ENCODE data around the gene TARS1. TPM values are rescaled to one million over a fixed set of nuclear protein-coding genes. Genes with fewer than 3 reads are reported as not detected.
A peak's percentile ranks its signal among the peaks of the same experiment; 100 is the strongest.

Gene TARS1
- total RNA-seq, 1 donor from 2014 or later, result 306 TPM

GRCh38 chr5:33488558-33489355 is 48.0 kb downstream of the TARS1 start:
- TF ChIP-seq, protein P1, sequence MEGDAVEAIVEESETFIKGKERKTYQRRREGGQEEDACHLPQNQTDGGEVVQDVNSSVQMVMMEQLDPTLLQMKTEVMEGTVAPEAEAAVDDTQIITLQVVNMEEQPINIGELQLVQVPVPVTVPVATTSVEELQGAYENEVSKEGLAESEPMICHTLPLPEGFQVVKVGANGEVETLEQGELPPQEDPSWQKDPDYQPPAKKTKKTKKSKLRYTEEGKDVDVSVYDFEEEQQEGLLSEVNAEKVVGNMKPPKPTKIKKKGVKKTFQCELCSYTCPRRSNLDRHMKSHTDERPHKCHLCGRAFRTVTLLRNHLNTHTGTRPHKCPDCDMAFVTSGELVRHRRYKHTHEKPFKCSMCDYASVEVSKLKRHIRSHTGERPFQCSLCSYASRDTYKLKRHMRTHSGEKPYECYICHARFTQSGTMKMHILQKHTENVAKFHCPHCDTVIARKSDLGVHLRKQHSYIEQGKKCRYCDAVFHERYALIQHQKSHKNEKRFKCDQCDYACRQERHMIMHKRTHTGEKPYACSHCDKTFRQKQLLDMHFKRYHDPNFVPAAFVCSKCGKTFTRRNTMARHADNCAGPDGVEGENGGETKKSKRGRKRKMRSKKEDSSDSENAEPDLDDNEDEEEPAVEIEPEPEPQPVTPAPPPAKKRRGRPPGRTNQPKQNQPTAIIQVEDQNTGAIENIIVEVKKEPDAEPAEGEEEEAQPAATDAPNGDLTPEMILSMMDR (IDR thresholded peaks at IDR 0.05; ENCODE audit: insufficient read depth, low read depth, low read length), result no peak
- no peak for TF ChIP-seq EZH2 (IDR thresholded peaks at IDR 0.05; ENCODE audit: insufficient read depth, low read length)
- no peak for FAIRE-seq

DNA sequence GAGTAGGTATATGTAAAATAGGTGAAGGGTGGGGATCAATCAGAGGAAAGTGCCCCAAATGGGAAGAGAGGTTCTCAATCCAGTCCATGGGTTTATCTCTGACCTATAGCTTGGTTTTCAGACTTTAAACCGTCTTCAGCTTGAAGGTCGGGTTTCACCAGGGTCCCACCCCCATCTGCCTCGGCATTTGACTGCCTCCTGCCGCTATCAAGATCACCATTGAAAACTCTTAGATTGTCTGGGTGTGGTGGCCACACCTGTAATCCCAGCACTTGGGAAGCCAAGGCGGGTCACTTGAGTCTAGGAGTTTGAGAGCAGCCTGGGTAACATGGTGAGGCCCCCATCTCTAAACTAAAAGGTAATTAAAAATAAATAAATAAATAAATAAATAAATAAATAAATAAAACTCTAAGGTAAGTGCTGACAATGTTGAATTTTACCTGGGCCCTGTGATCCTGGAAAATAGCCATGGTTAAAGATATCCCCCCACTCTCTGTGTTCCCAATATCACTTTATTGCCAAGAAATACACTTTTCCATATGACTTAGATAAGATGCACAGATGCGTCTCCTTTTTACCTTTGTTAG is 48.8 kb downstream of the TARS1 start:
- Histone ChIP-seq H3K9ac (ENCODE audit: low read length) (no peak overlapping the region), H4K20me1 (ENCODE audit: insufficient read depth, low read length) (no peaks in the 10 kb centered on the region), H3K27me3 (ENCODE audit: insufficient read depth, low read length) (no peaks in the 10 kb centered on the region), H3K4me3 (ENCODE audit: insufficient read depth, low read depth, low read length) (no peak overlapping the region), H3K9me3 (ENCODE audit: insufficient read depth, low read depth, low read length) (no peaks in the 10 kb centered on the region), H3K36me3 (ENCODE audit: insufficient read depth, low read length) (no peaks in the 10 kb centered on the region), H3K4me1 (ENCODE audit: insufficient read depth, low read length) (no peaks in the 10 kb centered on the region), H3K79me2 (ENCODE audit: insufficient read depth, low read length) (no peaks in the 10 kb centered on the region), H3K27ac (ENCODE audit: low read depth, low read length) (no peak overlapping the region), H3K4me2 (ENCODE audit: low read length) (no peak overlapping the region), H2AFZ (ENCODE audit: low read depth, low read length) (no peak overlapping the region)
- H3K9me3 Mint-ChIP-seq (ENCODE audit: unreplicated experiment), result no peaks in the 10 kb centered on the region
- H3K36me3 Mint-ChIP-seq (ENCODE audit: low read depth, unreplicated experiment), result peaks cover 6% of the 10 kb centered on the region
- no peak overlapping the region for H3K27ac Mint-ChIP-seq (ENCODE audit: unreplicated experiment)
- no peak for TF ChIP-seq EZH2 (IDR thresholded peaks at IDR 0.05; ENCODE audit: insufficient read depth, low read length)
- TF ChIP-seq, protein P1 (IDR thresholded peaks at IDR 0.05; ENCODE audit: insufficient read depth, low read depth, low read length), result no peak
- DNase-seq (ENCODE audit: low read depth) (no peak), FAIRE-seq (no peak)
- no peaks in the 10 kb centered on the region for H3K4me1 Mint-ChIP-seq (ENCODE audit: low read depth, unreplicated experiment)
- no peak overlapping the region for H3K4me3 Mint-ChIP-seq (ENCODE audit: unreplicated experiment)
- no peaks in the 10 kb centered on the region for H3K27me3 Mint-ChIP-seq (ENCODE audit: low read depth, unreplicated experiment)

More at GRCh38 chr5:33488558-33489355, 48.0 kb downstream of the TARS1 start:
- no peaks in the 10 kb centered on the region for H3K27me3 ChIP-seq (ENCODE audit: insufficient read depth, low read length)
- no peaks in the 10 kb centered on the region for H3K9me3 Mint-ChIP-seq (ENCODE audit: unreplicated experiment)
- no peak overlapping the region for H3K4me2 ChIP-seq (ENCODE audit: low read length)
- no peaks in the 10 kb centered on the region for H3K4me1 Mint-ChIP-seq (ENCODE audit: low read depth, unreplicated experiment)
- H3K9me3 ChIP-seq (ENCODE audit: insufficient read depth, low read depth, low read length), result no peaks in the 10 kb centered on the region
- H3K27me3 Mint-ChIP-seq (ENCODE audit: low read depth, unreplicated experiment), result no peaks in the 10 kb centered on the region
- H3K4me3 ChIP-seq (ENCODE audit: insufficient read depth, low read depth, low read length), result no peak overlapping the region
- no peak overlapping the region for H3K27ac Mint-ChIP-seq (ENCODE audit: unreplicated experiment)
- peak overlapping the region; percentile 31 for H3K4me3 Mint-ChIP-seq (ENCODE audit: unreplicated experiment)
- no peaks in the 10 kb centered on the region for H4K20me1 ChIP-seq (ENCODE audit: insufficient read depth, low read length)
- H2AFZ ChIP-seq (ENCODE audit: low read depth, low read length), result no peak overlapping the region
- no peaks in the 10 kb centered on the region for H3K79me2 ChIP-seq (ENCODE audit: insufficient read depth, low read length)
- no peaks in the 10 kb centered on the region for H3K4me1 ChIP-seq (ENCODE audit: insufficient read depth, low read length)
- no peak overlapping the region for H3K27ac ChIP-seq (ENCODE audit: low read depth, low read length)
- H3K36me3 ChIP-seq (ENCODE audit: insufficient read depth, low read length), result no peaks in the 10 kb centered on the region
- H3K36me3 Mint-ChIP-seq (ENCODE audit: low read depth, unreplicated experiment), result peaks cover 6% of the 10 kb centered on the region
- DNase-seq (ENCODE audit: low read depth), result no peak
- H3K9ac ChIP-seq (ENCODE audit: low read length), result no peak overlapping the region
